AG04449 (cell line): ENCODE measurements around the gene FLAD1.

Source experiments
- CTCF ChIA-PET: fragments of 350-600 bp; formaldehyde crosslinking; extraction: SDS; loops from one replicate; lab custom pipeline; 2021; ENCODE audit warnings: antibody characterized with exemption; lab: Yijun Ruan, JAX
- POLR2A ChIA-PET: fragments of 400-600, 350-600 bp; formaldehyde crosslinking; extraction: SDS; loops from one replicate; lab custom pipeline; 2020; ENCODE audit warnings: antibody characterized with exemption, inconsistent platforms; lab: Yijun Ruan, JAX
- DNase-seq: peaks from one replicate; pipeline ENCODE4 v3.0.0-alpha.2; 2010; ENCODE audit warnings: low read depth, low spot score
- H3K4me3 ChIP-seq: 2 replicates; pipeline ENCODE4 v1.5.1; 2011; ENCODE audit warnings: low read depth, mild to moderate bottlenecking, control low read depth, low read length
- TF ChIP-seq, protein P1 (sequence below): IDR thresholded peaks from one replicate; pipeline ENCODE4 v1.5.1; 2011; ENCODE audit warnings: mild to moderate bottlenecking, moderate library complexity, low read length, control low read depth, inconsistent platforms; ENCODE audit not compliant: insufficient read depth; ENCODE audit errors: missing control alignments

Gene FLAD1

DNA sequence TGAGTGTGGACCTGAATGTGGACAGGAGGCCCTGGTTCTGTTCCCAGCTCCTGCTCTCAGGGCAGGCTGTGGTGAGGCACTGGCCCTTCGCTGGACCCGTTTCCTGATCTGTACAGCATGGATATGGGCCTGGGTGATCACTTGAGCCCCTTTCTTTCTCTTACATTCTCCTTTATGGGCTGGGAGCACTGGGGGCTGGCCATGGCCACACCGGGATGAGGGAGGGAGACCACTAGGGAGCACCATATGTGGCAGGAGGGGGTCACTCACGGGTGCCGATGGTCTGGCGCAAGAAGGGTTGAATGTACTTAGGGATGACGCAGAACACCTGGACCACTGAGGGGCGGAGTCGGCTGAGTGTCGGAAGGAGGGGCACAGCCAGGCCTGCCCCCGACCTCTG lies 47.8 kb downstream of the FLAD1 start:
- ChIA-PET POLR2A (interaction anchor here (1.1 kb wide), 1 partner anchor 14 kb away, joined by 3 read pairs; no protein-coding TSS in a partner anchor), CTCF (interaction anchor here (0.9 to 9.3 kb wide), 5 partner anchors 12 to 69 kb away, joined by 3 to 85 read pairs (median 3); partner anchors contain the start of genes ADAM15 and PYGO2)
- no peak overlapping the region for H3K4me3 ChIP-seq
- TF ChIP-seq, protein P1, sequence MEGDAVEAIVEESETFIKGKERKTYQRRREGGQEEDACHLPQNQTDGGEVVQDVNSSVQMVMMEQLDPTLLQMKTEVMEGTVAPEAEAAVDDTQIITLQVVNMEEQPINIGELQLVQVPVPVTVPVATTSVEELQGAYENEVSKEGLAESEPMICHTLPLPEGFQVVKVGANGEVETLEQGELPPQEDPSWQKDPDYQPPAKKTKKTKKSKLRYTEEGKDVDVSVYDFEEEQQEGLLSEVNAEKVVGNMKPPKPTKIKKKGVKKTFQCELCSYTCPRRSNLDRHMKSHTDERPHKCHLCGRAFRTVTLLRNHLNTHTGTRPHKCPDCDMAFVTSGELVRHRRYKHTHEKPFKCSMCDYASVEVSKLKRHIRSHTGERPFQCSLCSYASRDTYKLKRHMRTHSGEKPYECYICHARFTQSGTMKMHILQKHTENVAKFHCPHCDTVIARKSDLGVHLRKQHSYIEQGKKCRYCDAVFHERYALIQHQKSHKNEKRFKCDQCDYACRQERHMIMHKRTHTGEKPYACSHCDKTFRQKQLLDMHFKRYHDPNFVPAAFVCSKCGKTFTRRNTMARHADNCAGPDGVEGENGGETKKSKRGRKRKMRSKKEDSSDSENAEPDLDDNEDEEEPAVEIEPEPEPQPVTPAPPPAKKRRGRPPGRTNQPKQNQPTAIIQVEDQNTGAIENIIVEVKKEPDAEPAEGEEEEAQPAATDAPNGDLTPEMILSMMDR = no peak
- DNase-seq = no peak

DNA sequence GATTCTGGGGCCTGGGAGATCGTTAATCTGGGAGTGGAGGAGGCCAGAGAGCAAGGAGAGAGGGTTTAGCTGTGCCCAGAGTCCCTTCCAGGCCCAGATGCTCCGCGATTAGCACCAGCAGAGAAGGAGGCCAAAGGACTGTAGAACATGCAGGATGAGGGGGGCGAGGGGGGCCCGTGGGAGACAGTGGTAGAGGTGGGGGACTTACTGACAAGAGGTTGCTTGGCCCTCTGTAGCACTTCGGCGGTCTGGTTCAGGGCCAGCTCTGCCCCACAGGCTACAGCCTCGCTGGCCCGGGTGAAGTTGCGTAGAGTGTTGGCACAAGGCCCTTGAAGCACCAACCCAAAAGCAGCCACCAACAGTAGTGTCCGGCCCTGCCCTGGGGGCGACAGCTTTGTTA lies 49.7 kb downstream of the FLAD1 start:
- DNase-seq = no peak
- CTCF ChIA-PET = interaction anchor here (1.0 to 9.3 kb wide), 6 partner anchors 12 to 29 kb away, joined by 3 to 85 read pairs (median 4); no protein-coding TSS in a partner anchor
- TF ChIP-seq, protein P1 = no peak
- no peak overlapping the region for H3K4me3 ChIP-seq
- POLR2A ChIA-PET = no interaction called here

DNA sequence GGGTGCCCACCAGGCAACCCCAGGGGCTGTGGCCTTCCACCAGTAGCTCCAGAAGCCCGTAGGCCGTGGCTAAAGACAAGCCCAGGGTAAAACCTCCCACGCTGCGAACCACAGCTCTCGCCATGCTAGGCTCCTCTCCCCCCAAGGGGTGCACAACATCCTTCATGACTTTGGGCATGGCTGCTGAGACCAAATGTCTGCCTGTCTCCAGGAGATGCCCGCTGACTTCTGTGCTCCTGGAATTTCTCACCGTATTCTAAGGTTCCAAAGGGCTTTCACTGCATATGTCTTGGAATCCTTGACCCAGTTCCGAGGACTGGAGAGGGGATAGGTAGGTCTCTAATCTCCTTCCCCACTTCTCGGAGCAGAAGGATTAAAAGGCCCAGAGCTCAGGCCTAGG lies 50.4 kb downstream of the FLAD1 start, which contains the start of the genes DCST1 and DCST2:
DCST1 (plus strand) TSS at position 301 of the 400 bp plus-strand sequence. CDS start 213 bp downstream, outside the sequence.
DCST2 (minus strand) TSS at position 258 of the 400 bp plus-strand sequence; CDS start at position 178, 80 bp downstream.
- no peak for DNase-seq
- TF ChIP-seq, protein P1 = no peak
- POLR2A ChIA-PET = no interaction called here
- H3K4me3 ChIP-seq = no peak within 1 kb of the TSS
- CTCF ChIA-PET = interaction anchor here (1.0 to 9.3 kb wide), 8 partner anchors 11 to 34 kb away, joined by 3 to 85 read pairs (median 4); no protein-coding TSS in a partner anchor

DNA sequence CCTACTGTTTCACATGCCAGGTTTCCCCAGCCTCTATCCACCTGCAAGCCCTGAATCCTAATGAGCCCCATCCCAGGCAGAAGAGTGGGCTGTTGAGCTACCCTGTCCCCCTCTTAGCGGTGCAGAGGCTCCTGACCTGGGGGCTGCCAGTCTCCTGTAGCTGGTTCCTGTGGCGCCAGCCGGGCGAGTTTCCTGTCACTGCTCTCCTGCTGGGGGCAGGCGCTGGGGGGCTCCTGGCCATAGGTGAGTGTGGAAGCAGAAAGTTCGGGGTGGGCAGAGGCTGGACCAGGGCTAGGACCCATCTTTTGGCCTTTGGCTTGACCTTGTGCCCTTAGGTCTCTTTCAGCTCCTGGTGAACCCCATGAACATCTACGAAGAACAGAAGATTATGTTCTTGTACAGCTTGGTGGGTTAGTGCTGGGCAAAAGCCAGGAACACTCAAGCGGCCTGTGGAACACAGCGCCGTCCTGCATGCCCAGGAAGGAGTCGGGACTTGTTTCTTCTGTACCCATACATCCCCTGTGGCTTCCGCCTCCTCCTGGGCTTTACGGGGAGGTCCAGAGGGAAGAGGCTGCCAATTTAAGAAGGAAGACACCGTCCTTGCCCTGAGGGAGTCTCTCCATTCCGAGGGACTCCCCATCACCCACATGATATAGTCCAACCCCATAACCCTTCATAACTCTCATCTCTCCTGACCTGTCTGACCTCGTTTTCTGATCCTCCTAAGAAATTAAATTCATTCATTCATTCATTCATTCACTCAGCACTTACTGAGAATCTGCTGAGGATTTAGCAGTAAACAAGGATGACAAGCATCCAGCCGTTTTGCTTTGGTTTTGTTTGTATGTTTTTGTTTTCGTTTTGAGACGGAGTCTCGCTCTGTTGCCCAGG lies 51.4 kb downstream of the FLAD1 start:
- no peak for DNase-seq
- ChIA-PET POLR2A (no interaction called here), CTCF (interaction anchor here (0.9 to 9.3 kb wide), 6 partner anchors 10 to 90 kb away, joined by 3 to 85 read pairs (median 4); partner anchors contain the start of gene ADAM15)
- TF ChIP-seq, protein P1 = no peak
- H3K4me3 ChIP-seq = no peak overlapping the region

DNA sequence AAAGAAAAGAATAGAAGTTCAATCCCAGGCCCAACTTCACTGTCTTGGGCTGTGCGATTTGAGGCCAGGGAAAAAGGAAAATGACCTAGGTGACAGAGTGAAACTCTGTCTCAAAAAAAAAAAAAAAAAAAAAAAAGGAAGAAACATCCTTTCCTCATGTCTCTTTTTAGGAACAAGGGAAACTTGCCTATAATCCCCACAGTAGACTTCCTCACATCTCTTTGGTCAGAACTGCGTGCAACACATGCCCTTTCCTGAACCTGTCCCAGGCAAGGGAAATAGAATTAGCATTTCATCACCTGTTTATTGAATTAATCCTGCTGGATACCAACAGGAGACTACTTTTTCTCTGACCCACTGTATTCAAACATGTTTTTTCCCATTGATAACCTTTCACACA lies 52.8 kb downstream of the FLAD1 start:
- CTCF ChIA-PET = interaction anchor here (1.7 to 20.6 kb wide), 3 partner anchors 9 to 24 kb away, joined by 7 to 433 read pairs (median 85); partner anchors contain the start of gene EFNA4

More for the DNA sequence above, 52.8 kb downstream of the FLAD1 start:
- no peak overlapping the region for H3K4me3 ChIP-seq
- POLR2A ChIA-PET = no interaction called here
- DNase-seq = no peak
- TF ChIP-seq, protein P1 = no peak
